RWPE1 (cell line): ENCODE data around the gene BABAM2.
A peak's percentile ranks its signal among the peaks of the same experiment; 100 is the strongest.

Experiments
- CTCF ChIA-PET: fragments of 350-600 bp; sonication (Branson Sonifier 250); formaldehyde crosslinking; extraction: SDS; loops from one replicate; lab custom pipeline; 2021; lab: Yijun Ruan, JAX
- POLR2A ChIA-PET: fragments of 400-600 bp; formaldehyde crosslinking; extraction: SDS; loops from one replicate; lab custom pipeline; 2020; ENCODE audit warnings: antibody characterized with exemption; ENCODE audit not compliant: low non-redundant PET; lab: Yijun Ruan, JAX
- DNase-seq: peaks from one replicate; pipeline ENCODE4 v3.0.0; 2012; ENCODE audit warnings: low spot score
- H3K27ac ChIP-seq: fragments of 450-650 bp; 2 replicates; pipeline ENCODE4 v1.5.1; 2017
- CTCF ChIP-seq: fragments of 450-650 bp; conservative IDR thresholded peaks from 2 replicates; pipeline ENCODE4 v1.5.1; 2017; ENCODE audit warnings: low read depth, mild to moderate bottlenecking

BABAM2 gene

GRCh38 chr2:27942612-27943547 lies 52.4 kb downstream of the BABAM2 start:
- POLR2A ChIA-PET: no interaction called here
- CTCF ChIA-PET: no interaction called here
- no peak for TF ChIP-seq CTCF
- no peak for DNase-seq
- H3K27ac ChIP-seq: no peak overlapping the region

GRCh38 chr2:27946530-27947060 lies 56.1 kb downstream of the BABAM2 start:
- POLR2A ChIA-PET: no interaction called here
- no peak for DNase-seq
- CTCF ChIA-PET: no interaction called here
- TF ChIP-seq CTCF: no peak
- no peak overlapping the region for H3K27ac ChIP-seq

GRCh38 chr2:27952070-27952469 lies 61.5 kb downstream of the BABAM2 start:
- ChIA-PET POLR2A (no interaction called here), CTCF (no interaction called here)
- TF ChIP-seq CTCF: no peak

GRCh38 chr2:27953077-27953476 lies 62.5 kb downstream of the BABAM2 start:
- no peak for DNase-seq
- TF ChIP-seq CTCF: no peak
- ChIA-PET CTCF (interaction anchor here (0.7 kb wide), 1 partner anchor 13 kb away, joined by 3 read pairs; no protein-coding TSS in a partner anchor), POLR2A (no interaction called here)
- peak overlapping the region; percentile 86 for H3K27ac ChIP-seq

More at GRCh38 chr2:27952070-27952469, 61.5 kb downstream of the BABAM2 start:
- H3K27ac ChIP-seq: no peak overlapping the region
- no peak for DNase-seq

GRCh38 chr2:27954221-27954673 lies 63.7 kb downstream of the BABAM2 start:
- ChIA-PET POLR2A (no interaction called here), CTCF (no interaction called here)
- no peak for DNase-seq
- no peak for TF ChIP-seq CTCF
- H3K27ac ChIP-seq: peak overlapping the region; percentile 92

- ChIA-PET POLR2A (no interaction called here), CTCF (interaction anchor here (0.6 kb wide), 1 partner anchor 34 kb away, joined by 3 read pairs; no protein-coding TSS in a partner anchor)
- DNase-seq: peak; percentile 69
- TF ChIP-seq CTCF: peak; percentile 50
- peak overlapping the region; percentile 92; the same call in 1 of the 2 replicates for H3K27ac ChIP-seq
Measured at GRCh38 chr2:27954771-27955383, 64.3 kb downstream of the BABAM2 start.
